RWPE2 (cell line): ENCODE data around the gene KCNG1.

Experiments
- ATAC-seq: fragments of 200-7000 bp; cut with Tn5 transposase; 3 replicates; pipeline ENCODE4 v1.9.1; 2021; ENCODE audit warnings: low read depth
- DNase-seq: peaks from one replicate; pipeline ENCODE4 v3.0.0-alpha.2; 2020; ENCODE audit warnings: low spot score
- H3K27ac ChIP-seq: fragments of 450-650 bp; 2 replicates; pipeline ENCODE4 v1.5.1; 2017; ENCODE audit warnings: mild to moderate bottlenecking; ENCODE audit not compliant: poor library complexity, severe bottlenecking
- H3K27me3 ChIP-seq: fragments of 250-450 bp; sonication (Bioruptor Pico); 2 replicates; pipeline ENCODE4 v1.5.1; 2021; ENCODE audit warnings: mild to moderate bottlenecking, moderate library complexity; ENCODE audit not compliant: insufficient read depth, poor library complexity, severe bottlenecking
- H3K36me3 ChIP-seq: fragments of 250-450 bp; sonication (Bioruptor Pico); 2 replicates; pipeline ENCODE4 v1.5.1; 2020; ENCODE audit warnings: low read depth, mild to moderate bottlenecking, moderate library complexity
- H3K4me1 ChIP-seq: fragments of 250-450 bp; sonication (Bioruptor Pico); 2 replicates; pipeline ENCODE4 v1.5.1; 2021; ENCODE audit warnings: mild to moderate bottlenecking, moderate library complexity; ENCODE audit not compliant: insufficient read depth, poor library complexity, severe bottlenecking
- H3K4me3 ChIP-seq: fragments of 250-450 bp; sonication (Bioruptor Pico); 2 replicates; pipeline ENCODE4 v1.5.1; 2021; ENCODE audit warnings: mild to moderate bottlenecking, moderate library complexity; ENCODE audit not compliant: severe bottlenecking
- H3K9me3 ChIP-seq: fragments of 250-450 bp; sonication (Bioruptor Pico); 2 replicates; pipeline ENCODE4 v1.5.1; 2021; ENCODE audit warnings: mild to moderate bottlenecking, moderate library complexity; ENCODE audit not compliant: severe bottlenecking
- CTCF ChIP-seq: fragments of 450-650 bp; IDR thresholded peaks from one replicate; pipeline ENCODE4 v1.5.1; 2017; ENCODE audit warnings: mild to moderate bottlenecking, moderate library complexity; ENCODE audit not compliant: poor library complexity, severe bottlenecking

The KCNG1 gene

DNA sequence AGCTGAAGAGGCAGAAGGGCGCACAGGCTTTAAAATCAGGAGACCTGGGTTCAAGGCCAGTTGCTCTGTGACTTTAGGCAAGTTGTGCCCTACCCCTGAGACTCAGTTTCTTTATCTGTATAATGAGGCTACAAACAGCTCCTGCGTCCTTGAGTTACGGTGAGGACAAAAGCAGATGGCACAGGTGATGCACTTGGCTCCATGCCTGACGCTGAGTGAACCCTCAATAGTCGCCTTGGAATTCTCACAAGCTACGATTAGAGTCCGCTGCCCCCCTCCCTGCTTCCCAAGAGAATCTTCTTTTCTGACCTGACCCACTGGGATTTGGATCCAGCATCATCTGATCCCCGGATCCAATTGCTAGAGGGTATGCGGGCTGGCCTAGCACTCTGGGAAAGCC lies 6.4 kb downstream of the KCNG1 start:
- no peak for TF ChIP-seq CTCF
- Histone ChIP-seq H3K27me3 (no peaks in the 10 kb centered on the region), H3K4me3 (no peak overlapping the region), H3K27ac (no peak overlapping the region), H3K4me1 (peaks cover 17% of the 10 kb centered on the region), H3K9me3 (no peaks in the 10 kb centered on the region), H3K36me3 (peaks cover 20% of the 10 kb centered on the region)
- DNase-seq (no peak), ATAC-seq (no peak)

- TF ChIP-seq CTCF, result peak; percentile 96
- Histone ChIP-seq H3K36me3 (peaks cover 15% of the 10 kb centered on the region), H3K27ac (no peak overlapping the region), H3K9me3 (no peaks in the 10 kb centered on the region), H3K27me3 (no peaks in the 10 kb centered on the region), H3K4me3 (no peak overlapping the region), H3K4me1 (peaks cover 3% of the 10 kb centered on the region)
- DNase-seq, result no peak
- peak; percentile 51 for ATAC-seq
Measured at GRCh38 chr20:51014797-51015722, 7.8 kb downstream of the KCNG1 start.

GRCh38 chr20:51013577-51014330 lies 9.2 kb downstream of the KCNG1 start:
- H3K27ac ChIP-seq, result no peak overlapping the region
- no peaks in the 10 kb centered on the region for H3K27me3 ChIP-seq
- no peak overlapping the region for H3K4me3 ChIP-seq
- no peaks in the 10 kb centered on the region for H3K4me1 ChIP-seq
- TF ChIP-seq CTCF, result no peak
- peaks cover 8% of the 10 kb centered on the region for H3K36me3 ChIP-seq
- ATAC-seq (no peak), DNase-seq (no peak)
- H3K9me3 ChIP-seq, result no peaks in the 10 kb centered on the region

DNA sequence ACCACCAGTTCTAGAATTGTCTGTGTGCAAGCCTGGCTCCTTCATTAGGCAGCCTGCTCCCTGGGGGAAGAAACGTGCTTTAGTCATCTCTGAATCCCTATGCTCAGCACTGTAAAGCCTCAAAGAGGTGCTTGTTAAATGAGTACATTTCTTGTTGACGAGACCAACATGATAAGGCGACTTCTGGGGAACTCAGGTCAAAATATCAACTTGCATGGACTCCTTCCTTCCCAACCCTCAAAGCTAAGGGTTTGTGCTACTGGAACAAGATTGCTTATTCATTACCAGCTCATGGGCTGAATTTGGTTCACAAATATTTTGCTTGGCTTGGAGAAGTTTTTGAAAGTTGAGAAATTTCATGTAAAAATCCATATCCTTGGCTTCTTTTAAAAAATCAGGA lies 10.6 kb downstream of the KCNG1 start:
- no peak for ATAC-seq
- no peak for TF ChIP-seq CTCF
- Histone ChIP-seq H3K27ac (no peak overlapping the region), H3K4me1 (no peaks in the 10 kb centered on the region), H3K36me3 (peaks cover 17% of the 10 kb centered on the region), H3K4me3 (no peak overlapping the region), H3K9me3 (no peaks in the 10 kb centered on the region), H3K27me3 (no peaks in the 10 kb centered on the region)
- DNase-seq, result no peak
